Measurements from ENCODE around the gene GDPGP1. TPM values are rescaled to one million over a fixed set of nuclear protein-coding genes. Genes with fewer than 3 reads are reported as not detected.

GDPGP1 gene
- total and polyA plus RNA-seq, 9 of the 15 experiments (the other 6 are each of a cell fraction or from before 2014, with no cell fraction given): 0.78 to 6.1 (median 2.8) TPM

DNA sequence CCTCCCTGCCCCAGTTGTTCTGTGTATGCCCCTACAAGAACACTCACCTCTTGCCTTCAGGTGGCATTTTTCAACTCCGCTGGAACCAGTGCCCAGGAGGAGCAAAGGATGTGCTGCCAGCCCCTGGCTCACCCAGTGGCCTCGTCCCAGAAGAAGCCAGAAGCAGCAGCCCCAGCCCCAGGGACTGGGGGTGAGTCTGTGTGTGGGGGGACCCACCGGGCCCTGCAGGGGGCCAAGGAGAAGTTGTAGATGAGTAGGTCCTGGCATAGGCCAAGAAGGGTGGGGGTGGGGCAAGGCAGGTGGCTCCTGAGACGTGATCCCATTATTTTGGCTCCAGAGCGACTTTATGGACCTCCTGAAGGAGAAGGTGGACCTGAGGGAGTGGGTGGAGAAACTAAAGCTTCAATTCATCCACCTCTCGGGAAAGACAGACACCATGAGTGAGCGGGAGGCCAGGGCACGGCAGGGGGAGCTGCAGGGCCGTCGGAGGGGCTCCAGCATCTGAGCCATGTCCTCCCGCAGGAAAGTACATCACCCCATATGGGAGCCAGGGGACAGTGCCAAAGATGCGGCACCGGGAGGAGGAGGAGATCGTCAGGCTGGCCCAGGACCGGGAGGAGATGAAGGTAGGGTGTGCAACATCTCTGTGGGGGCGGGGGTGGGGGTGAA lies 60.7 kb downstream of the GDPGP1 start (continued):
- TF ChIP-seq MNT (conservative IDR thresholded peaks at IDR 0.05): no peak
- no peak for TF ChIP-seq SMAD2 (IDR thresholded peaks at IDR 0.05; ENCODE audit: low read depth, low read length)
- 0 out of 2 replicates have a peak, but pooled peaks have one; percentile 14 for TF ChIP-seq ZNF263 (CRISPR knock-in tag; IDR thresholded peaks at IDR 0.05; ENCODE audit: borderline replicate concordance)
- TF ChIP-seq, protein P1, sequence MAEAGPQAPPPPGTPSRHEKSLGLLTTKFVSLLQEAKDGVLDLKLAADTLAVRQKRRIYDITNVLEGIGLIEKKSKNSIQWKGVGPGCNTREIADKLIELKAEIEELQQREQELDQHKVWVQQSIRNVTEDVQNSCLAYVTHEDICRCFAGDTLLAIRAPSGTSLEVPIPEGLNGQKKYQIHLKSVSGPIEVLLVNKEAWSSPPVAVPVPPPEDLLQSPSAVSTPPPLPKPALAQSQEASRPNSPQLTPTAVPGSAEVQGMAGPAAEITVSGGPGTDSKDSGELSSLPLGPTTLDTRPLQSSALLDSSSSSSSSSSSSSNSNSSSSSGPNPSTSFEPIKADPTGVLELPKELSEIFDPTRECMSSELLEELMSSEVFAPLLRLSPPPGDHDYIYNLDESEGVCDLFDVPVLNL (CRISPR knock-in tag; IDR thresholded peaks at IDR 0.05; ENCODE audit: low read depth): no peak
- TF ChIP-seq NR4A1 (CRISPR knock-in tag; IDR thresholded peaks at IDR 0.05): no peak
- no peak for TF ChIP-seq NR4A1 (tag; IDR thresholded peaks at IDR 0.05)
- no peak for TF ChIP-seq FOXP4 (CRISPR knock-in tag; IDR thresholded peaks at IDR 0.05; ENCODE audit: borderline replicate concordance)
- TF ChIP-seq KLF1 (tag; IDR thresholded peaks at IDR 0.05): no peak
- no peak for TF ChIP-seq CGGBP1 (CRISPR knock-in tag; IDR thresholded peaks at IDR 0.05)
- TF ChIP-seq LARP7 (IDR thresholded peaks at IDR 0.05): no peak
- TF ChIP-seq EZH2 (IDR thresholded peaks at IDR 0.05; ENCODE audit: borderline replicate concordance, low read depth, low read length): no peak
- TF ChIP-seq ZKSCAN3 (CRISPR knock-in tag; IDR thresholded peaks at IDR 0.05): no peak
- no peak for TF ChIP-seq NFXL1 (CRISPR knock-in tag; IDR thresholded peaks at IDR 0.05)
- TF ChIP-seq BDP1 (IDR thresholded peaks at IDR 0.05; ENCODE audit: insufficient read depth, insufficient read length): no peak
- TF ChIP-seq ILK (tag; IDR thresholded peaks at IDR 0.05; ENCODE audit: borderline replicate concordance, low read depth): no peak
- no peak for TF ChIP-seq POLR3G (IDR thresholded peaks at IDR 0.05; ENCODE audit: extremely low read depth, insufficient read length, insufficient replicate concordance)
- TF ChIP-seq HMGN3 (IDR thresholded peaks at IDR 0.05; ENCODE audit: borderline replicate concordance, extremely low read depth, insufficient read length, low read depth, low read length): no peak
- peak; percentile 91 for TF ChIP-seq ZNF41 (CRISPR knock-in tag; conservative IDR thresholded peaks at IDR 0.05)
- TF ChIP-seq SMC3 (conservative IDR thresholded peaks at IDR 0.05; ENCODE audit: insufficient read depth, low read depth, low read length): peak; percentile 54

All from K562 (cell line).